Measurements from ENCODE around the gene RPL35. TPM values are rescaled to one million over a fixed set of nuclear protein-coding genes. Genes with fewer than 3 reads are reported as not detected.

RPL35 gene
- 3,451 and 4,363 TPM in 2 replicates for total RNA-seq (2014; rRNA removed; shearing (Covaris generic); ENCODE audit: low replicate concordance)

DNA sequence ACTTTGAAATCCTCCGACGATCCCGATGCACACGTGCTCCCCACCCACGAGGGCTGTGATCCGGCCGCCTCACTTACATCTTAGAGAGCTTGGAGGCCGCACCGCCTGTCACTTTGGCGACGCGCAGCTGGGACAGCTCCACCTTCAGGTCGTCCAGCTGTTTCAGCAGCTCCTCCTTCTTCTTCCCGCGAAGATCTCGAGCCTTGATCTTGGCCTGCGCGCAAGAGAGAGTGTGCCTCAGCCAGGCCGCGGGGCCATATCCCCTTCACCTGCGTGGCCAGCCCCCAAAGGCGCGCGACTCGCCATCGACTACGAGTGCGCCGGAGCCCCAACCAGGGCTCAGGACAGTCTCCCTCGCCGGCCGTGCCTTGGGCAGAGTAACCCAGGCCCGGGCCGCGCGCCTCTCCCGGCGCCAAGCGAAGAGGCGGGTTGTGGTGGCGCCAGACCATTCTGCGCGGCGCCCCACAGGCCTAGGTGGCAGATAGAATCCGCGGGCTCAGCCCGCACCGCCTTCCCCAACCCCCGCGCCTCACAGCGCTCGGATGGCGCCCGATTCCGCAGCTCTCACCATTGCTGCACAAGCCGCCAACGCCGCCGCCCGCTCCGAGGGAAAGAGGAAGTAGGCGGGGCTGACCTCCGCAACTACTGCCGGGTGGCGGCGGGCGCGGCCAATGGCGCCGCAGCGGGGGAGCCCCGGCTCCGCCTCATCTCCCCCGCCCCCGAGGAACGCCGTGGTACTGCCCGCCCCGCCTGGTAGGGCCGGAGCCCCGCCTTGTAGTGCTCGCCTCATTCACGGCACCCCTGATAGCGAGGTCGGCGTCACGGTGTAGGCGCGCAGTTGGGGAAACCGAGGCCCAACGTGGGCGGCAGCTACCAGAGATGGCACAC lies at the start of gene RPL35, which contains the start of gene ARPC5L:
Gene RPL35, minus strand, starts transcription at position 616 of the 888 bp plus-strand sequence. Its CDS starts 45 bp downstream, at position 571.
Gene ARPC5L, plus strand, starts transcription at position 789 of the 888 bp plus-strand sequence. CDS start 7,161 bp downstream, outside the sequence.
- peak within 1 kb of the TSS; percentile 81 for H2AFZ ChIP-seq (ENCODE audit: low read length)
- H4K20me1 ChIP-seq (ENCODE audit: insufficient read depth, low read depth, low read length) = peaks cover 46% of the 10 kb centered on the region
- peaks cover 28% of the 10 kb centered on the region for H3K79me2 ChIP-seq (ENCODE audit: low read length)
- H3K4me2 ChIP-seq (ENCODE audit: low read depth, low read length, poor library complexity, severe bottlenecking) = peak within 1 kb of the TSS; percentile 89
- H3K9me3 ChIP-seq (ENCODE audit: low read length) = no peaks in the 10 kb centered on the region
- H3K27me3 ChIP-seq (ENCODE audit: low read length) = no peaks in the 10 kb centered on the region
- DNase-seq = peak; percentile 98
- no peaks in the 10 kb centered on the region for H3K9me2 ChIP-seq (replicated peaks; ENCODE audit: insufficient read depth, low read length)
- peak within 1 kb of the TSS; percentile 87 for H3K9ac ChIP-seq (ENCODE audit: low read length)
- H3K4me3 ChIP-seq (ENCODE audit: low read length) = peak within 1 kb of the TSS; percentile 82
- H3K36me3 ChIP-seq (ENCODE audit: insufficient read depth, low read length) = peaks cover 35% of the 10 kb centered on the region
- peaks cover 38% of the 10 kb centered on the region for H3K4me1 ChIP-seq (ENCODE audit: low read length)
- peak within 1 kb of the TSS; percentile 84 for H3K27ac ChIP-seq (ENCODE audit: low read length)

- H3K36me3 ChIP-seq (ENCODE audit: insufficient read depth, low read length) = no peaks in the 10 kb centered on the region; the same call in 1 of the 2 replicates
- H3K27ac ChIP-seq (ENCODE audit: low read length) = no peak overlapping the region
- DNase-seq = no peak
Observed at GRCh38 chr9:124908098-124908497, 46.3 kb upstream of the RPL35 start.

DNA sequence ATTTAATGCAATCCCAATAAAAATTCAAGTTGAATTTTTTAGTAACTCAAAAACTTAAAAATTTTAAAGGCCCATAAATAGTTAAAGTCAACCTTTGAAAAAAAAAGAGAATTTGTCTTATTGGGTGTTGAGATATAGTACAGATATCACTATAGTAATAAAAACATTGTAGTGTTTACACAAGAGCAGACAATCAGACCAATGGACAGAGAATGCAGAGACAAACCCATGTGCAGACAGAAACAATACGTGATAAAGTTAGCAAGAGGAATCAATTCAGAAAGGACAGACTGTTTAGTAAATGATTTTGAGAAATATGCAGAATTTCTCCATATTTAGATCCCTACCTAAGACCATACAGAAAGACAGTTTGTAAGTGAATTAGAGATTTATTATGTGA lies 45.2 kb upstream of the RPL35 start:
- H3K36me3 ChIP-seq (ENCODE audit: insufficient read depth, low read length) = no peaks in the 10 kb centered on the region; the same call in 1 of the 2 replicates
- no peak overlapping the region for H2AFZ ChIP-seq (ENCODE audit: low read length)
- no peak for DNase-seq
- H3K9me3 ChIP-seq (ENCODE audit: low read length) = no peaks in the 10 kb centered on the region
- no peaks in the 10 kb centered on the region for H3K9me2 ChIP-seq (replicated peaks; ENCODE audit: insufficient read depth, low read length)
- no peaks in the 10 kb centered on the region for H3K79me2 ChIP-seq (ENCODE audit: low read length)
- no peak overlapping the region for H3K9ac ChIP-seq (ENCODE audit: low read length)
- H3K4me2 ChIP-seq (ENCODE audit: low read depth, low read length, poor library complexity, severe bottlenecking) = no peak overlapping the region
- H3K27ac ChIP-seq (ENCODE audit: low read length) = no peak overlapping the region
- H3K4me3 ChIP-seq (ENCODE audit: low read length) = no peak overlapping the region
- H4K20me1 ChIP-seq (ENCODE audit: insufficient read depth, low read depth, low read length) = no peaks in the 10 kb centered on the region
- no peaks in the 10 kb centered on the region for H3K4me1 ChIP-seq (ENCODE audit: low read length)
- no peaks in the 10 kb centered on the region for H3K27me3 ChIP-seq (ENCODE audit: low read length)

More at GRCh38 chr9:124908098-124908497, 46.3 kb upstream of the RPL35 start:
- Histone ChIP-seq H2AFZ (ENCODE audit: low read length) (no peak overlapping the region), H3K4me2 (ENCODE audit: low read depth, low read length, poor library complexity, severe bottlenecking) (no peak overlapping the region), H4K20me1 (ENCODE audit: insufficient read depth, low read depth, low read length) (no peaks in the 10 kb centered on the region), H3K9me3 (ENCODE audit: low read length) (no peaks in the 10 kb centered on the region), H3K4me3 (ENCODE audit: low read length) (no peak overlapping the region), H3K79me2 (ENCODE audit: low read length) (no peaks in the 10 kb centered on the region), H3K27me3 (ENCODE audit: low read length) (no peaks in the 10 kb centered on the region), H3K9ac (ENCODE audit: low read length) (no peak overlapping the region), H3K9me2 (replicated peaks; ENCODE audit: insufficient read depth, low read length) (no peaks in the 10 kb centered on the region), H3K4me1 (ENCODE audit: low read length) (no peaks in the 10 kb centered on the region)

GRCh38 chr9:124899845-124900244 lies 38.1 kb upstream of the RPL35 start:
- no peaks in the 10 kb centered on the region for H4K20me1 ChIP-seq (ENCODE audit: insufficient read depth, low read depth, low read length)
- no peak overlapping the region for H3K27ac ChIP-seq (ENCODE audit: low read length)
- no peak overlapping the region for H2AFZ ChIP-seq (ENCODE audit: low read length)
- 0 out of 2 replicates have a peak, but pooled peaks cover 1% of the 10 kb centered on the region for H3K79me2 ChIP-seq (ENCODE audit: low read length)
- no peaks in the 10 kb centered on the region for H3K27me3 ChIP-seq (ENCODE audit: low read length)
- peaks cover 6% of the 10 kb centered on the region; the same call in 1 of the 2 replicates for H3K36me3 ChIP-seq (ENCODE audit: insufficient read depth, low read length)
- no peak overlapping the region for H3K4me3 ChIP-seq (ENCODE audit: low read length)
- DNase-seq = no peak
- no peak overlapping the region for H3K4me2 ChIP-seq (ENCODE audit: low read depth, low read length, poor library complexity, severe bottlenecking)
- H3K9me2 ChIP-seq (replicated peaks; ENCODE audit: insufficient read depth, low read length) = no peaks in the 10 kb centered on the region
- H3K4me1 ChIP-seq (ENCODE audit: low read length) = no peaks in the 10 kb centered on the region
- H3K9me3 ChIP-seq (ENCODE audit: low read length) = no peaks in the 10 kb centered on the region
- H3K9ac ChIP-seq (ENCODE audit: low read length) = no peak overlapping the region

DNA sequence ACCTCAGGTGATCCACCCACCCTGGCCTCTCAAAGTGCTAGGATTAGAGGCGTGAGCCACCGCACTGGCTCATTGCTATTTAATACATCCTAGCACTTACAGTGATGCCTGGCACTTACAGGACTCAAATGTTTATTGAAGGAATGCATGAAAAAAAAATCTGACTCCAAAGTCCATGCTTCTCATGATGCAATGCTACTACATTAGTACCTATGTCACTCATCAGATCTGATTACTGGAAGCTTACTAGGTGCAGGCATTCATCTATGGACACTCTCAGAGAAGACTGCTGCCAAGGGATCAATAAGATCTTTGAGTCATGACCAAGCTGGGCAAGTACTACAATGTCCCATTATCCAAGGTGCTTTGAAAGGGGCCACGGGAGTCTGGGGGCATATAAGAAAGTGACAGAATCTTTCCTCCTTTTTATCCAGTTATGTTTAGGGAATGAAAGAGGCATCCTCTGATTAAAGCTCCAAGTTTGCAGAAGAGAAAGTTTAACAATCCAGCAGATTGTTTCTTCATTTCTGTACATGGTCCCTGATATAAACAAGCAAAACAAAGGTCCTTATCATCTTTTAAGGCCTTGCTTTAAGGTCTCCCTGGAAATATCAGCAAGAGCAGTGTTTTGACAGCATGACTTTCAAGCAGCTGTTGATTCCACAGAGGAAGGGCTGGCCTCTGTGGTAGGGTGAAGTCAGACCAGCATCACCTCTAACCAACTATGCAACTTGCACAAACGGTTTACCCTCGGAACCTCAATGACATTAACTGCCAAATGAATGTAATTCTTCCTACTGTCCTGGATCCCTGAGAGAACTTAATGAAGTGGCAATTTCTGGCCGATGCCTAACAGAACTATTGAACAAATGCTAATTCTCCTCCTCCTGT lies 36.1 kb upstream of the RPL35 start:
- no peak overlapping the region for H3K4me3 ChIP-seq (ENCODE audit: low read length)
- H2AFZ ChIP-seq (ENCODE audit: low read length) = no peak overlapping the region
- no peak overlapping the region for H3K27ac ChIP-seq (ENCODE audit: low read length)
- no peaks in the 10 kb centered on the region for H3K4me1 ChIP-seq (ENCODE audit: low read length)
- H3K9me3 ChIP-seq (ENCODE audit: low read length) = no peaks in the 10 kb centered on the region
- no peak overlapping the region for H3K4me2 ChIP-seq (ENCODE audit: low read depth, low read length, poor library complexity, severe bottlenecking)
- H3K79me2 ChIP-seq (ENCODE audit: low read length) = 0 out of 2 replicates have a peak, but pooled peaks cover 3% of the 10 kb centered on the region
- no peak overlapping the region for H3K9ac ChIP-seq (ENCODE audit: low read length)
- no peaks in the 10 kb centered on the region for H3K27me3 ChIP-seq (ENCODE audit: low read length)
- H3K9me2 ChIP-seq (replicated peaks; ENCODE audit: insufficient read depth, low read length) = no peaks in the 10 kb centered on the region
- H4K20me1 ChIP-seq (ENCODE audit: insufficient read depth, low read depth, low read length) = no peaks in the 10 kb centered on the region
- peaks cover 6% of the 10 kb centered on the region; the same call in 1 of the 2 replicates for H3K36me3 ChIP-seq (ENCODE audit: insufficient read depth, low read length)
- no peak for DNase-seq

DNA sequence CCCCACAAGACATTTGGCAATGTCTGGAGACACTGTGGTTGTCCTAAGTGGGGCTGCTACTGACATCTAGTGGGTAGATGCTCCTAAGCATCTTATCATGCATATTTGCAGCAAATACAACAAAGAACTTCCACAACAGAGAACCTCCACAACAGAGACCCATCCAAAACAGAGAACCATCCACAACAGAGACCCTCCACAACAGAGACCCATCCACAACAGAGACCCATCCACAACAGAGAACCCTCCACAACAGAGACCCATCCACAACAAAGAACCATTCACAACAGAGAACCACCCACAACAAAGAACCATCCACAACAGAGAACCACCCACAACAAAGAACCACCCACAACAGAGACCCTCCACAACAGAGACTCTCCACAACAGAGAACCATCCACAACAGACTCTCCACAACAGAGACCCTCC lies 33.0 kb upstream of the RPL35 start:
- no peaks in the 10 kb centered on the region for H3K4me1 ChIP-seq (ENCODE audit: low read length)
- H3K4me2 ChIP-seq (ENCODE audit: low read depth, low read length, poor library complexity, severe bottlenecking) = no peak overlapping the region
- peaks cover 6% of the 10 kb centered on the region; the same call in 1 of the 2 replicates for H3K36me3 ChIP-seq (ENCODE audit: insufficient read depth, low read length)
- H3K27ac ChIP-seq (ENCODE audit: low read length) = no peak overlapping the region
- no peaks in the 10 kb centered on the region for H3K9me3 ChIP-seq (ENCODE audit: low read length)
- H2AFZ ChIP-seq (ENCODE audit: low read length) = no peak overlapping the region
- H3K4me3 ChIP-seq (ENCODE audit: low read length) = no peak overlapping the region
- no peaks in the 10 kb centered on the region for H4K20me1 ChIP-seq (ENCODE audit: insufficient read depth, low read depth, low read length)
- peak; percentile 86 for DNase-seq
- H3K27me3 ChIP-seq (ENCODE audit: low read length) = no peaks in the 10 kb centered on the region
- H3K9me2 ChIP-seq (replicated peaks; ENCODE audit: insufficient read depth, low read length) = no peaks in the 10 kb centered on the region
- H3K79me2 ChIP-seq (ENCODE audit: low read length) = 0 out of 2 replicates have a peak, but pooled peaks cover 3% of the 10 kb centered on the region
- peak overlapping the region; percentile 32; the same call in 1 of the 2 replicates for H3K9ac ChIP-seq (ENCODE audit: low read length)

DNA sequence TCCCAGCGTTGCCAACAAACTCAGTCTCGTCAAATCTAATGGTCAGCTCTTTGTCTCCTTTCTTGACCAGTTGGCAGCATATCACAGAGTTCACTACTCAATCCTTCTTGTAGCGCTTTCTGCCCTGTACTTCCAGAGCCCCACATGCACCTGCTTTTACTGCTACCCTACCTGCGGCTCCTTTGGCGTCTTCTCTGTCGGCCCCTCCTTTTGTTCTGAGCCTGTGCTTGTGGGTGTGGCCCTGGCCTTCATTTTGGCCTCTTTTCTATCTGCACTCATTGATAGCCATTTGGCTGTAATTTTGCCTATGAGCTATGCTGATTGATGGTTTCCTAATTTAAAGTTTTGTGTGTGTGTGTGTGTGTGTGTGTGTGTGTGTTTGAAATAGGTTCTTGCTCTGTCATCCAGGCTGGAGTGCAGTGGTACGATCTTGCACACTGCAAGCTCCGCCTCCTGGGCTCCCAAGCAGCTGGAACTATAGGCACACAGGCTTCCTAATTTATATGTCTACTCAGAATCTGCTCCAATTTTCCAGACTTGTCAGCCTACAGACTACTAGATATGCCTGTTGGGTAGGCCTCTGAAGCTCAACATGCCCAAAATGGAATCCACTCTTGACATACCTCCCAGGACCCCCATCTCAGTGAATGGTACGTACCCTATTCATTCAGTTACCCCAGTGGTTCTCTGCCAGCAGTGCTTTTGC lies 32.4 kb upstream of the RPL35 start:
- H3K9me2 ChIP-seq (replicated peaks; ENCODE audit: insufficient read depth, low read length) = no peaks in the 10 kb centered on the region
- H3K27me3 ChIP-seq (ENCODE audit: low read length) = no peaks in the 10 kb centered on the region
- H3K27ac ChIP-seq (ENCODE audit: low read length) = no peak overlapping the region
- no peaks in the 10 kb centered on the region for H3K4me1 ChIP-seq (ENCODE audit: low read length)
- H4K20me1 ChIP-seq (ENCODE audit: insufficient read depth, low read depth, low read length) = no peaks in the 10 kb centered on the region
- 0 out of 2 replicates have a peak overlapping the region, but pooled peaks have one; percentile 9 for H3K9ac ChIP-seq (ENCODE audit: low read length)
- no peak overlapping the region for H2AFZ ChIP-seq (ENCODE audit: low read length)
- no peak overlapping the region for H3K4me3 ChIP-seq (ENCODE audit: low read length)
- 0 out of 2 replicates have a peak, but pooled peaks cover 3% of the 10 kb centered on the region for H3K79me2 ChIP-seq (ENCODE audit: low read length)
- no peaks in the 10 kb centered on the region for H3K9me3 ChIP-seq (ENCODE audit: low read length)
- DNase-seq = no peak
- peaks cover 6% of the 10 kb centered on the region; the same call in 1 of the 2 replicates for H3K36me3 ChIP-seq (ENCODE audit: insufficient read depth, low read length)
- H3K4me2 ChIP-seq (ENCODE audit: low read depth, low read length, poor library complexity, severe bottlenecking) = no peak overlapping the region
